Fibroblast of skin of left biceps (primary cell): ENCODE measurements around the gene SCO1.
"Not testable (repeated sequence)": the region's sequence is repeated elsewhere in the genome, so short reads cannot be mapped to it uniquely, and the experiment has no call there.

Experiments
- DNase-seq, 2 experiments: peaks; one replicate each; pipeline ENCODE4 v3.0.0-alpha.2; 2013; ENCODE audit warnings: low read depth in 2 of 2

The SCO1 gene

GRCh38 chr17:10726196-10726595 lies 28.9 kb upstream of the SCO1 start:
- DNase-seq: no peak

- no peak for DNase-seq
Observed at GRCh38 chr17:10725262-10725661, 27.9 kb upstream of the SCO1 start.

- DNase-seq: no peak
Observed at GRCh38 chr17:10724546-10725195, 27.3 kb upstream of the SCO1 start.

- no peak for DNase-seq
Observed at GRCh38 chr17:10718547-10718946, 21.2 kb upstream of the SCO1 start.

- DNase-seq: no peak
Observed at GRCh38 chr17:10716218-10716617, 18.9 kb upstream of the SCO1 start.

- no peak for DNase-seq
Observed at GRCh38 chr17:10713318-10713717, 16.0 kb upstream of the SCO1 start.

GRCh38 chr17:10705727-10706126 lies 8.4 kb upstream of the SCO1 start:
- no peak for DNase-seq

GRCh38 chr17:10702574-10702973 lies 5.2 kb upstream of the SCO1 start:
- no peak for DNase-seq

GRCh38 chr17:10699856-10700255 lies 2.5 kb upstream of the SCO1 start:
- DNase-seq: no peak

GRCh38 chr17:10698096-10698818 lies 924 bp upstream of the SCO1 start:
- no peak for DNase-seq

GRCh38 chr17:10695875-10696407 lies 1.4 kb downstream of the SCO1 start:
- DNase-seq: not testable (repeated sequence)

- no peak for DNase-seq
Observed at GRCh38 chr17:10687499-10687898, 9.8 kb downstream of the SCO1 start.

- DNase-seq: no peak
Observed at GRCh38 chr17:10683853-10684252, 13.5 kb downstream of the SCO1 start.

- DNase-seq: peak; percentile 81 to 82
Observed at GRCh38 chr17:10681866-10682446, 15.4 kb downstream of the SCO1 start.

GRCh38 chr17:10674704-10675103 lies 22.6 kb downstream of the SCO1 start:
- no peak for DNase-seq

- DNase-seq: no peak
Observed at GRCh38 chr17:10673312-10673711, 24.0 kb downstream of the SCO1 start.

- no peak for DNase-seq
Observed at GRCh38 chr17:10668775-10669174, 28.6 kb downstream of the SCO1 start.

GRCh38 chr17:10666906-10667305 lies 30.4 kb downstream of the SCO1 start:
- no peak for DNase-seq

GRCh38 chr17:10664571-10664970 lies 32.8 kb downstream of the SCO1 start:
- no peak for DNase-seq

GRCh38 chr17:10663231-10663630 lies 34.1 kb downstream of the SCO1 start:
- no peak for DNase-seq

- DNase-seq: no peak
Observed at GRCh38 chr17:10661437-10661836, 35.9 kb downstream of the SCO1 start.

GRCh38 chr17:10657879-10658278 lies 39.5 kb downstream of the SCO1 start:
- DNase-seq: no peak

GRCh38 chr17:10657148-10657547 lies 40.2 kb downstream of the SCO1 start, which contains the start of gene MYH3:
Gene MYH3 (minus strand): TSS chr17:10657309. CDS start chr17:10655064, 2,245 bp downstream.
- DNase-seq: no peak
